ENCODE measurements around the gene CNTN4.

- TF ChIP-seq EZH2 (IDR thresholded peaks at IDR 0.05; ENCODE audit: borderline replicate concordance, low read depth, low read length, poor library complexity, severe bottlenecking) = no peak
- TF ChIP-seq, protein P1, sequence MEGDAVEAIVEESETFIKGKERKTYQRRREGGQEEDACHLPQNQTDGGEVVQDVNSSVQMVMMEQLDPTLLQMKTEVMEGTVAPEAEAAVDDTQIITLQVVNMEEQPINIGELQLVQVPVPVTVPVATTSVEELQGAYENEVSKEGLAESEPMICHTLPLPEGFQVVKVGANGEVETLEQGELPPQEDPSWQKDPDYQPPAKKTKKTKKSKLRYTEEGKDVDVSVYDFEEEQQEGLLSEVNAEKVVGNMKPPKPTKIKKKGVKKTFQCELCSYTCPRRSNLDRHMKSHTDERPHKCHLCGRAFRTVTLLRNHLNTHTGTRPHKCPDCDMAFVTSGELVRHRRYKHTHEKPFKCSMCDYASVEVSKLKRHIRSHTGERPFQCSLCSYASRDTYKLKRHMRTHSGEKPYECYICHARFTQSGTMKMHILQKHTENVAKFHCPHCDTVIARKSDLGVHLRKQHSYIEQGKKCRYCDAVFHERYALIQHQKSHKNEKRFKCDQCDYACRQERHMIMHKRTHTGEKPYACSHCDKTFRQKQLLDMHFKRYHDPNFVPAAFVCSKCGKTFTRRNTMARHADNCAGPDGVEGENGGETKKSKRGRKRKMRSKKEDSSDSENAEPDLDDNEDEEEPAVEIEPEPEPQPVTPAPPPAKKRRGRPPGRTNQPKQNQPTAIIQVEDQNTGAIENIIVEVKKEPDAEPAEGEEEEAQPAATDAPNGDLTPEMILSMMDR (conservative IDR thresholded peaks at IDR 0.05; ENCODE audit: low read depth, low read length) = no peak
Observed at GRCh38 chr3:2879023-2879422, 780.4 kb downstream of the CNTN4 start.

Measured in A673 (cell line).